Epithelial cell of umbilical artery (primary cell): Measurements from ENCODE around the gene PIMREG. TPM values are rescaled to one million over a fixed set of nuclear protein-coding genes. Genes with fewer than 3 reads are reported as not detected.

Source experiments
- total RNA-seq: library from RNA; depleted of rRNA; stranded (reverse); fragments of >200 nt; gene quantifications from 2 replicates; pipeline ENCODE4 v1.2.3, GENCODE V29; 2014

The PIMREG gene
- 26.0 and 31.2 TPM in 2 replicates for total RNA-seq

GRCh38 chr17:6443692-6444570 lies at the start of gene PIMREG:
TSS of gene PIMREG (plus strand) at chr17:6444455. CDS start at chr17:6445111, 656 bp downstream.

GRCh38 chr17:6435051-6435450 lies 9.2 kb upstream of the PIMREG start, which contains the start of gene AIPL1:
TSS of gene AIPL1 (minus strand) at chr17:6435121. CDS start at chr17:6435104, 17 bp downstream.

Other genes starting within 250 kb of the PIMREG start
- gene AIPL1, start 9.3 kb upstream of the PIMREG start, total RNA-seq, result not detected in 2 replicates
- gene PITPNM3, start 112.1 kb downstream of the PIMREG start, total RNA-seq, result 0.15 and 0.32 TPM in 2 replicates
- gene KIAA0753, start 196.3 kb downstream of the PIMREG start, total RNA-seq, result 5.5 and 8.5 TPM in 2 replicates
- gene TXNDC17, start 196.6 kb downstream of the PIMREG start, total RNA-seq, result 138 and 237 TPM in 2 replicates
- gene MED31, start 207.2 kb downstream of the PIMREG start, total RNA-seq, result 16.4 and 17.5 TPM in 2 replicates
- under 0.01 and 0.15 TPM in 2 replicates for gene C17orf100, start 207.3 kb downstream of the PIMREG start, total RNA-seq